HEK293T (cell line): ENCODE results near the gene GFRA1.

Experiments
- CTCF ChIA-PET: fragments of 350-600 bp; formaldehyde crosslinking; extraction: SDS; loops from one replicate; lab custom pipeline; 2021; ENCODE audit warnings: antibody characterized with exemption, inconsistent platforms; lab: Yijun Ruan, JAX
- POLR2A ChIA-PET: fragments of 350-600 bp; formaldehyde crosslinking; extraction: SDS; loops from one replicate; lab custom pipeline; 2020; ENCODE audit warnings: antibody characterized with exemption, inconsistent platforms; lab: Yijun Ruan, JAX
- DNase-seq: peaks from one replicate; pipeline ENCODE4 v3.0.0; 2012; ENCODE audit warnings: mixed read lengths; ENCODE audit errors: extremely low spot score
- ARNT ChIP-seq: fragments of 450-650 bp; IDR thresholded peaks from 2 replicates; pipeline ENCODE4 v1.6.1; 2017; ENCODE audit warnings: mild to moderate bottlenecking
- BHLHE40 ChIP-seq: fragments of 450-650 bp; IDR thresholded peaks from 2 replicates; pipeline ENCODE4 v1.6.1; 2016; ENCODE audit warnings: mild to moderate bottlenecking, moderate library complexity, borderline replicate concordance
- CTBP1 ChIP-seq: fragments of 450-650 bp; IDR thresholded peaks from 2 replicates; pipeline ENCODE4 v1.6.1; 2016; ENCODE audit warnings: borderline replicate concordance
- ELF4 ChIP-seq: fragments of 450-650 bp; IDR thresholded peaks from 2 replicates; pipeline ENCODE4 v1.6.1; 2017; ENCODE audit warnings: antibody characterized with exemption
- FOXA1 ChIP-seq: fragments of 450-650 bp; IDR thresholded peaks from 2 replicates; pipeline ENCODE4 v1.6.1; 2016; ENCODE audit warnings: mild to moderate bottlenecking
- FOXK2 ChIP-seq: fragments of 450-650 bp; IDR thresholded peaks from 2 replicates; pipeline ENCODE4 v1.6.1; 2016; ENCODE audit warnings: mild to moderate bottlenecking
- FOXM1 ChIP-seq: fragments of 450-650 bp; IDR thresholded peaks from 2 replicates; pipeline ENCODE4 v1.6.1; 2017; ENCODE audit warnings: mild to moderate bottlenecking, borderline replicate concordance
- HDGF ChIP-seq: fragments of 450-650 bp; IDR thresholded peaks from 2 replicates; pipeline ENCODE4 v1.6.1; 2017; ENCODE audit warnings: antibody characterized with exemption, borderline replicate concordance
- L3MBTL2 ChIP-seq: fragments of 450-650 bp; conservative IDR thresholded peaks from 2 replicates; pipeline ENCODE4 v1.6.1; 2016; ENCODE audit warnings: mild to moderate bottlenecking
- LEF1 ChIP-seq: fragments of 450-650 bp; IDR thresholded peaks from 2 replicates; pipeline ENCODE4 v1.6.1; 2017; ENCODE audit warnings: mild to moderate bottlenecking, borderline replicate concordance
- NFRKB ChIP-seq: fragments of 450-650 bp; IDR thresholded peaks from 2 replicates; pipeline ENCODE4 v1.6.1; 2016; ENCODE audit warnings: mild to moderate bottlenecking, moderate library complexity
- SP1 ChIP-seq: fragments of 450-650 bp; IDR thresholded peaks from 2 replicates; pipeline ENCODE4 v1.6.1; 2017
- SUZ12 ChIP-seq: fragments of 450-650 bp; IDR thresholded peaks from 2 replicates; pipeline ENCODE4 v1.6.1; 2016; ENCODE audit warnings: mild to moderate bottlenecking
- TARDBP ChIP-seq: fragments of 450-650 bp; IDR thresholded peaks from 2 replicates; pipeline ENCODE4 v1.6.1; 2016
- ZNF384 ChIP-seq: fragments of 450-650 bp; IDR thresholded peaks from 2 replicates; pipeline ENCODE4 v1.6.1; 2016
- TF ChIP-seq, protein P1 (sequence below): fragments of 450-650 bp; IDR thresholded peaks from 2 replicates; pipeline ENCODE4 v1.6.1; 2016

Gene GFRA1

DNA sequence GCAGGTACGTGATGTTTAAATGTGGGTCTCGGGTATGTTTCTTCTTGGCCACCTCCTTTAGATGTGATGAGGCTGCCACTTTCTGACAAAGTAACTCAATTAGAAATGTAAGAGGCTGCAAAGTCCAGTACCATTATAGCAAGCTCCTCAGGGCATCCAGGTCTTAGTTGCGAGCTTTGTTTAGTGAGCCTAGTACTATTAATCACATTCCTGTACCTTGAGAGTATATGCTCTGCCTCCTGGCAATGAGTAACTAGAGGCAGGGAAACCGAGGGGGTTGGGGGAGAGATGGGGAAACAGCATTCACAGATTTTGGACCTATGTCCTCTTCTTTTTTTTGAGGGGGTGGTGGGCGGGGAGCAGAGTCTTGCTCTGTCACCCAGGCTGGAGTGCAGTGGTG lies 131.8 kb downstream of the GFRA1 start:
- ChIA-PET CTCF (interaction anchor here (0.5 kb wide), 1 partner anchor 211 kb away, joined by 3 read pairs; no protein-coding TSS in a partner anchor), POLR2A (no interaction called here)
- TF ChIP-seq, protein P1, sequence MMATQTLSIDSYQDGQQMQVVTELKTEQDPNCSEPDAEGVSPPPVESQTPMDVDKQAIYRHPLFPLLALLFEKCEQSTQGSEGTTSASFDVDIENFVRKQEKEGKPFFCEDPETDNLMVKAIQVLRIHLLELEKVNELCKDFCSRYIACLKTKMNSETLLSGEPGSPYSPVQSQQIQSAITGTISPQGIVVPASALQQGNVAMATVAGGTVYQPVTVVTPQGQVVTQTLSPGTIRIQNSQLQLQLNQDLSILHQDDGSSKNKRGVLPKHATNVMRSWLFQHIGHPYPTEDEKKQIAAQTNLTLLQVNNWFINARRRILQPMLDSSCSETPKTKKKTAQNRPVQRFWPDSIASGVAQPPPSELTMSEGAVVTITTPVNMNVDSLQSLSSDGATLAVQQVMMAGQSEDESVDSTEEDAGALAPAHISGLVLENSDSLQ = no peak
- TF ChIP-seq ARNT = no peak
- no peak for TF ChIP-seq HDGF
- TF ChIP-seq BHLHE40 = no peak
- no peak for TF ChIP-seq NFRKB
- TF ChIP-seq L3MBTL2 = no peak
- no peak for TF ChIP-seq ELF4
- no peak for DNase-seq

DNA sequence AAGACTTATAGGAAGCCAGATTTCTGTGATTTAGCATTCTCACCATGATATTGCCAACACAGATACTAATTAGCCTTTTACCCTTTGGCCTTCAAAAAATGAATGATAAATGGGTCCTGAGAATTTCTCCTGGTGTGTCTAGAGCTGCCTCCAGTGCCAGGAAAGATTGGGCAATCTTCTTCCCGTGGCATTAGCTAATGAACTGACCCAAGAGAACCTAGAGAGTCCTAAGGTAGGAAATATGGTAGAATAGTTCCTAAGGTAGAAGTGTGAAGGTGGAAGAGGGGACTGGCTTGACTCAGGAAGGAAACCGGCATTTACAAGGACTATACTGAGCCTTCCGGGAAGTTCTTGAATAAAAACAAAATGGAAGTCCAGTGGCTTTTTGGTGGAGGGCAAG lies 133.1 kb downstream of the GFRA1 start:
- TF ChIP-seq FOXK2 = no peak
- no peak for TF ChIP-seq FOXM1
- no peak for DNase-seq
- POLR2A ChIA-PET = no interaction called here
- CTCF ChIA-PET = no interaction called here

- DNase-seq = no peak
- POLR2A ChIA-PET = no interaction called here
- TF ChIP-seq TARDBP (no peak), FOXA1 (no peak)
- CTCF ChIA-PET = no interaction called here
Observed at GRCh38 chr10:116138897-116139296, 134.1 kb downstream of the GFRA1 start.

- ChIA-PET POLR2A (no interaction called here), CTCF (interaction anchor here (1.8 kb wide), 1 partner anchor 16 kb away, joined by 5 read pairs; no protein-coding TSS in a partner anchor)
- DNase-seq = no peak
- TF ChIP-seq, protein P1 = no peak
- TF ChIP-seq ZNF384 = no peak
- TF ChIP-seq BHLHE40 = no peak
Observed at GRCh38 chr10:116136261-116136660, 136.7 kb downstream of the GFRA1 start.

GRCh38 chr10:116134322-116134721 lies 138.7 kb downstream of the GFRA1 start:
- no peak for DNase-seq
- ChIA-PET POLR2A (no interaction called here), CTCF (no interaction called here)
- TF ChIP-seq CTBP1 (no peak), ARNT (no peak), LEF1 (no peak), SP1 (no peak), TARDBP (no peak), ZNF384 (no peak), NFRKB (no peak)
- TF ChIP-seq, protein P1 = no peak

DNA sequence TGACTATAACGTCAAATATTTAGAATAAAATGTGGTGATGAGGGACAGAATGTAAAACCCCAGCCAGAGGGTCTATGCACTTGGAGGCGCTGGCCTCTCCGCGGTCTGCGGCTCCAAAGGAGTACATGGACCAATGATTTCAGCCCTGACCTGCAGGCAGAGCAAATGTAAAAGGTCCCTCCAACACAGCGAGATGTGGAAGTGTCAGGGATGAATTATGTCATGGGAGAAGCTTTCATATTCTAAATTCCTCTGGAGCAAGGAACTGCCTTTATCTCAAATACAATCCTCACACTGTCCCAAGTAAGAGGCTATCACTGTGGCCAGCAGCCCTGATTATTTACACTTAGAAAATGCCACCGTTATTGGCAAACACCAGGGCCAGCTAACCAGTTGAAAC lies 139.4 kb downstream of the GFRA1 start:
- POLR2A ChIA-PET = no interaction called here
- CTCF ChIA-PET = no interaction called here

More for the DNA sequence above, 139.4 kb downstream of the GFRA1 start:
- DNase-seq = no peak
- no peak for TF ChIP-seq ARNT
- no peak for TF ChIP-seq FOXK2
- no peak for TF ChIP-seq NFRKB
- TF ChIP-seq SP1 = no peak
- TF ChIP-seq ZNF384 = no peak
- no peak for TF ChIP-seq ELF4
- TF ChIP-seq FOXM1 = no peak
- no peak for TF ChIP-seq CTBP1
- TF ChIP-seq, protein P1 = no peak
- TF ChIP-seq LEF1 = no peak
- TF ChIP-seq L3MBTL2 = no peak
- no peak for TF ChIP-seq FOXA1
- TF ChIP-seq BHLHE40 = no peak
- no peak for TF ChIP-seq SUZ12
- no peak for TF ChIP-seq HDGF
- no peak for TF ChIP-seq TARDBP
